Mucosa of descending colon (tissue), 3 donors: ENCODE data around the gene CPED1. TPM values are rescaled to one million over a fixed set of nuclear protein-coding genes. Genes with fewer than 3 reads are reported as not detected.

Experiments
- ATAC-seq: fragments of 200-7000 bp; cut with Tn5 transposase; one replicate; pipeline ENCODE4 v1.9.1; 2020; ENCODE audit warnings: mild to moderate bottlenecking, moderate library complexity
- DNase-seq, 3 donors: peaks; one replicate each; pipeline ENCODE4 v3.0.0-alpha.2; 2020
- H3K36me3 ChIP-seq: fragments of 200-600 bp; one replicate; pipeline ENCODE4 v1.8.0; 2021; ENCODE audit warnings: low read depth, mild to moderate bottlenecking
- H3K4me1 ChIP-seq: fragments of 200-600 bp; one replicate; pipeline ENCODE4 v1.8.0; 2021; ENCODE audit warnings: low read depth, mild to moderate bottlenecking
- H3K4me3 ChIP-seq: fragments of 200-600 bp; one replicate; pipeline ENCODE4 v1.8.0; 2021; ENCODE audit warnings: mild to moderate bottlenecking
- H3K9me3 ChIP-seq: fragments of 200-600 bp; one replicate; pipeline ENCODE4 v1.8.0; 2021; ENCODE audit warnings: mild to moderate bottlenecking
- intact Hi-C, 2 donors: fragments of 100-400 bp; cut with DNase I in 1 of 2; cut with micrococcal nuclease in 1 of 2; formaldehyde crosslinking; loops; one replicate each; pipeline versions ENCODE4 v1.11.0 to v1.11.1; 2022; cut with DNase I, micrococcal nuclease
- total RNA-seq, 3 donors: library from RNA; stranded (reverse); fragmentation: NEBNext Ultra II Directional in 2 of 3; extraction: Animal tissue kit (Norgen Biotek cat#: 25700) in 2 of 3; gene quantifications; one replicate each; pipeline versions ENCODE4 v1.2.1 to v1.2.4, GENCODE V29; 2021 to 2023
- TF ChIP-seq, protein P1 (sequence below): fragments of 200-600 bp; IDR thresholded peaks from one replicate; pipeline ENCODE4 v1.8.0; 2022; ENCODE audit warnings: antibody characterized with exemption, mild to moderate bottlenecking
- donor health status: DM: no; HTN: no; CAD: no; lungs with moderate emphysema.
- donor health status: DM: no; HTN: no; CAD: no.
- donor health status: DM: no; HTN: yes; CAD: no.

CPED1 gene
- total RNA-seq, 3 donors from 2014 or later, result 6.5 to 67.7 (median 8.8) TPM

DNA sequence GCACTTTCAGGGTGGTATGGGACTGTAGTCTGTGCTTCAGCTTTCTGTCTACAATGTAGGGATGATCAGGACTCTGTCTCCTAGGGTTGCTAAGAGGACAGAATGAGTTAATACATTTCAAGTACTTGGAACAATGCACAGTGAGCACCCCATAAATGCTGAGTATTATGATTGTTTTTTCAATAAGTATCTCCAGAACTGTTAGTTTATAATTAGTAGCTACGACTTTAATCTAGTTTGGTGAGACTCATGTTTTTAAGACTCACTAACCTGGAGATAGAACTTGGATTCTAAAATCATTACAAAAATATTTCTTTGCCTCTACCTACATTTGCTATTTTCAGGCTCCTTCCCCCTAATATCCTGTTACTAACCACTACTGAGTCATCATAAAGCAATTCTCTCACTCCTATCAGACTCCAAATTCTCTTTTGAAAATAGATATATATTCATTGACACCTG is 95.3 kb downstream of the CPED1 start:
- Histone ChIP-seq H3K9me3 (no peaks in the 10 kb centered on the region), H3K4me1 (no peaks in the 10 kb centered on the region), H3K36me3 (no peaks in the 10 kb centered on the region), H3K4me3 (no peak overlapping the region)
- intact Hi-C loops, result loop anchor here in 1 of 2 donors (10.0 kb wide), 1 partner anchor 279 kb away; no protein-coding TSS in a partner anchor
- TF ChIP-seq, protein P1, sequence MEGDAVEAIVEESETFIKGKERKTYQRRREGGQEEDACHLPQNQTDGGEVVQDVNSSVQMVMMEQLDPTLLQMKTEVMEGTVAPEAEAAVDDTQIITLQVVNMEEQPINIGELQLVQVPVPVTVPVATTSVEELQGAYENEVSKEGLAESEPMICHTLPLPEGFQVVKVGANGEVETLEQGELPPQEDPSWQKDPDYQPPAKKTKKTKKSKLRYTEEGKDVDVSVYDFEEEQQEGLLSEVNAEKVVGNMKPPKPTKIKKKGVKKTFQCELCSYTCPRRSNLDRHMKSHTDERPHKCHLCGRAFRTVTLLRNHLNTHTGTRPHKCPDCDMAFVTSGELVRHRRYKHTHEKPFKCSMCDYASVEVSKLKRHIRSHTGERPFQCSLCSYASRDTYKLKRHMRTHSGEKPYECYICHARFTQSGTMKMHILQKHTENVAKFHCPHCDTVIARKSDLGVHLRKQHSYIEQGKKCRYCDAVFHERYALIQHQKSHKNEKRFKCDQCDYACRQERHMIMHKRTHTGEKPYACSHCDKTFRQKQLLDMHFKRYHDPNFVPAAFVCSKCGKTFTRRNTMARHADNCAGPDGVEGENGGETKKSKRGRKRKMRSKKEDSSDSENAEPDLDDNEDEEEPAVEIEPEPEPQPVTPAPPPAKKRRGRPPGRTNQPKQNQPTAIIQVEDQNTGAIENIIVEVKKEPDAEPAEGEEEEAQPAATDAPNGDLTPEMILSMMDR, result no peak
- DNase-seq (no peak), ATAC-seq (no peak)

DNA sequence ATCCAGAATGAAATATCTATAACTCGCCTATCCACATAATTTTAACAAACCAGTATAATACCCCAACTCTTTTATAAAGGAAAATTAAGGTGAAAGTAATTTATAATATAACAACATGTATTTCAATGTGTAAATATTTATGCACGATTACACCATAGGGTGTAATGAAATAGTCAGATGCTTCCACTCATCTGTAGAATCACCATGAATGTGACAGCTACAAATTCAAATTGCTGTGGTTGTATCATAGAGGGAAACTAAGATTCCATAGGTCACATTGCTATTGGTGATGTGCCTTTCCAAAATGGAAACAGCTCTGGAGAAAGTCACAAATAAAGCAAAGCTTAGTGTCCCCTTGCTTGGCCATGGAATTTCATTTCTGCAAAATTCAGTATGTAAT is 95.7 kb downstream of the CPED1 start:
- ATAC-seq, result no peak

DNA sequence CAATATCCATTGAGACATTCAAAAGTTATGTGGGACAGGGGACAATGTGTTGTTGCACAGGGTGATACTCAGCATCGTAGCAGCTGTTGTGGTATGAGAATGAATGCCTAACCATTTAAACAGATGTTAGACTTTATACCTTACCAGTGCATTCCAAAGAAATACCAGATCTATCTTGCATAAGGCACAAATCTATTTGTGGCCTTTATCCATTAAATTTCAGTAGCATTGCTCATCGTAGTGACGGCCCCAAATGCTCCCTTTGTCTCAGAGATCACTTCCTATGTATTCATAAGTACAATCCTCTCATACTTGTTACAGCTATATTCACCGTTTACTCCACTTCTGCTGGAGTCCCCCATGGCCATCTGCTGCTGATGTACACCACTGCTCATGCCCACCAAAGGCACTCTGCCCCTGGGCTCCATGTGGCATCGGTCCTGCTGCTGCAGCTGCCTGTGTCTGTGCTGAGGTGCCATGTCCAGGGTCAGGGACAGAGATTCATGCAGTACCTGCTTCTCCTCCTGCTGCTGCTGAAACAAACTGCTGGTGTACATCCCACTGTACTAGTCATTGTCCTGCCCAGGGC is 96.3 kb downstream of the CPED1 start:
- no peaks in the 10 kb centered on the region for H3K4me1 ChIP-seq
- ATAC-seq (no peak), DNase-seq (no peak)
- intact Hi-C loops, result loop anchor here in 1 of 2 donors (10.0 kb wide), 1 partner anchor 280 kb away; no protein-coding TSS in a partner anchor
- H3K4me3 ChIP-seq, result no peak overlapping the region
- no peaks in the 10 kb centered on the region for H3K9me3 ChIP-seq
- no peaks in the 10 kb centered on the region for H3K36me3 ChIP-seq
- TF ChIP-seq, protein P1, result no peak

More for the DNA sequence above, 95.7 kb downstream of the CPED1 start:
- DNase-seq, result no peak
- intact Hi-C loops, result loop anchor here in 1 of 2 donors (10.0 kb wide), 1 partner anchor 279 kb away; no protein-coding TSS in a partner anchor
- Histone ChIP-seq H3K36me3 (no peaks in the 10 kb centered on the region), H3K9me3 (no peaks in the 10 kb centered on the region), H3K4me1 (no peaks in the 10 kb centered on the region), H3K4me3 (no peak overlapping the region)
- TF ChIP-seq, protein P1, result no peak

DNA sequence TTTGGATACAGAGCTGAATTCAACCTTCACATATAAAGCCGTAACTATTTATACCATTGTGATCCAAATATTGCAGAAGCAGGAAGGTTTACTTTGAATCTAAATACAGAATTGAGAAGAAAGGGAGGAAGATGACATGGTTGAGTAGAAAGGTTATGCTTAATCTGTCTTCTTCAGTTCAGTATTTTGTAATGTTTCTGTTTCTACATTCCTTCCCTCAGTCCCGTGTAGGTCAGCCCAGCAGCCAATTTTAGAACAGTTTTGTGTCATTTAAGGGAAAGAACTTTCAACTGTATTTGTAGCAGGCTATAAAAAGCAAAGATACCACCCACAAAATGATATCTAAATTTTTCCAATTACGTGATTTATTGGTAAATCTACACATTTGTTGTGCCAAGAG is 97.4 kb downstream of the CPED1 start:
- ATAC-seq (no peak), DNase-seq (no peak)
- H3K4me1 ChIP-seq, result no peaks in the 10 kb centered on the region
- no peaks in the 10 kb centered on the region for H3K9me3 ChIP-seq
- TF ChIP-seq, protein P1, result no peak
- H3K4me3 ChIP-seq, result no peak overlapping the region
- no peaks in the 10 kb centered on the region for H3K36me3 ChIP-seq
- intact Hi-C loops, result loop anchor here in 1 of 2 donors (10.0 kb wide), 1 partner anchor 281 kb away; no protein-coding TSS in a partner anchor

DNA sequence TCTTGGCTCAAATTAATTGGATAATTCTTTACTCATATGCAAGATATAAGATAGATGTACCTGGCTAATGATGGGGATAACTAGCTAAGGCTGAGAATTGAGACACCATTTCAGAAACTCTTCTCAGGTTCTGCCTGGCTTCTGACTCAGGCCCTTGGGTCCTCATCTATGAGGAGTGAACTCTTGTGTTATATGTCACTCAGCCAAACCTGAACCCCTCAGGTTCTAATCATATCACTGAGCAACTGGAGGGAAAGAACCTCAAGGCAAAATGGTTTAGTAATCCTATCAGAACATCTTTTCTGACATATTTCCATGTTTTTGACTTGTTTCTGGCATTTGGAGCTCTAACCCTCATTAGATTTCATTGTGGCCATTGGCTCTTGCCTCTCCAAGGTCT is 100.4 kb downstream of the CPED1 start:
- Histone ChIP-seq H3K4me3 (no peak overlapping the region), H3K4me1 (no peaks in the 10 kb centered on the region), H3K9me3 (no peaks in the 10 kb centered on the region), H3K36me3 (no peaks in the 10 kb centered on the region)
- ATAC-seq (no peak), DNase-seq (no peak)
- intact Hi-C loops, result loop anchor here in 1 of 2 donors (10.0 kb wide), 1 partner anchor 284 kb away; no protein-coding TSS in a partner anchor
- TF ChIP-seq, protein P1, result no peak
